HG02798 (cell line): Measurements from ENCODE around the gene FAT1.
"Not testable (repeated sequence)": the region's sequence is repeated elsewhere in the genome, so short reads cannot be mapped to it uniquely, and the experiment has no call there.

Source experiments
- ATAC-seq: cut with Tn5 transposase; IDR thresholded peaks from one replicate; pipeline ENCODE4 v1.9.1; 2021; ENCODE audit warnings: mild to moderate bottlenecking; ENCODE audit not compliant: unreplicated experiment, poor library complexity

FAT1 gene, protein sequence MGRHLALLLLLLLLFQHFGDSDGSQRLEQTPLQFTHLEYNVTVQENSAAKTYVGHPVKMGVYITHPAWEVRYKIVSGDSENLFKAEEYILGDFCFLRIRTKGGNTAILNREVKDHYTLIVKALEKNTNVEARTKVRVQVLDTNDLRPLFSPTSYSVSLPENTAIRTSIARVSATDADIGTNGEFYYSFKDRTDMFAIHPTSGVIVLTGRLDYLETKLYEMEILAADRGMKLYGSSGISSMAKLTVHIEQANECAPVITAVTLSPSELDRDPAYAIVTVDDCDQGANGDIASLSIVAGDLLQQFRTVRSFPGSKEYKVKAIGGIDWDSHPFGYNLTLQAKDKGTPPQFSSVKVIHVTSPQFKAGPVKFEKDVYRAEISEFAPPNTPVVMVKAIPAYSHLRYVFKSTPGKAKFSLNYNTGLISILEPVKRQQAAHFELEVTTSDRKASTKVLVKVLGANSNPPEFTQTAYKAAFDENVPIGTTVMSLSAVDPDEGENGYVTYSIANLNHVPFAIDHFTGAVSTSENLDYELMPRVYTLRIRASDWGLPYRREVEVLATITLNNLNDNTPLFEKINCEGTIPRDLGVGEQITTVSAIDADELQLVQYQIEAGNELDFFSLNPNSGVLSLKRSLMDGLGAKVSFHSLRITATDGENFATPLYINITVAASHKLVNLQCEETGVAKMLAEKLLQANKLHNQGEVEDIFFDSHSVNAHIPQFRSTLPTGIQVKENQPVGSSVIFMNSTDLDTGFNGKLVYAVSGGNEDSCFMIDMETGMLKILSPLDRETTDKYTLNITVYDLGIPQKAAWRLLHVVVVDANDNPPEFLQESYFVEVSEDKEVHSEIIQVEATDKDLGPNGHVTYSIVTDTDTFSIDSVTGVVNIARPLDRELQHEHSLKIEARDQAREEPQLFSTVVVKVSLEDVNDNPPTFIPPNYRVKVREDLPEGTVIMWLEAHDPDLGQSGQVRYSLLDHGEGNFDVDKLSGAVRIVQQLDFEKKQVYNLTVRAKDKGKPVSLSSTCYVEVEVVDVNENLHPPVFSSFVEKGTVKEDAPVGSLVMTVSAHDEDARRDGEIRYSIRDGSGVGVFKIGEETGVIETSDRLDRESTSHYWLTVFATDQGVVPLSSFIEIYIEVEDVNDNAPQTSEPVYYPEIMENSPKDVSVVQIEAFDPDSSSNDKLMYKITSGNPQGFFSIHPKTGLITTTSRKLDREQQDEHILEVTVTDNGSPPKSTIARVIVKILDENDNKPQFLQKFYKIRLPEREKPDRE (N-terminal part only)

GRCh38 chr4:186723292-186724057 is at the start of gene FAT1:
TSS of gene FAT1 (minus strand) at chr4:186723856. CDS start at chr4:186709827, 14,029 bp downstream.
- ATAC-seq = no peak

GRCh38 chr4:186772936-186773487 is 49.4 kb upstream of the FAT1 start:
- ATAC-seq = no peak

GRCh38 chr4:186771624-186772023 is 48.0 kb upstream of the FAT1 start:
- ATAC-seq = no peak

DNA sequence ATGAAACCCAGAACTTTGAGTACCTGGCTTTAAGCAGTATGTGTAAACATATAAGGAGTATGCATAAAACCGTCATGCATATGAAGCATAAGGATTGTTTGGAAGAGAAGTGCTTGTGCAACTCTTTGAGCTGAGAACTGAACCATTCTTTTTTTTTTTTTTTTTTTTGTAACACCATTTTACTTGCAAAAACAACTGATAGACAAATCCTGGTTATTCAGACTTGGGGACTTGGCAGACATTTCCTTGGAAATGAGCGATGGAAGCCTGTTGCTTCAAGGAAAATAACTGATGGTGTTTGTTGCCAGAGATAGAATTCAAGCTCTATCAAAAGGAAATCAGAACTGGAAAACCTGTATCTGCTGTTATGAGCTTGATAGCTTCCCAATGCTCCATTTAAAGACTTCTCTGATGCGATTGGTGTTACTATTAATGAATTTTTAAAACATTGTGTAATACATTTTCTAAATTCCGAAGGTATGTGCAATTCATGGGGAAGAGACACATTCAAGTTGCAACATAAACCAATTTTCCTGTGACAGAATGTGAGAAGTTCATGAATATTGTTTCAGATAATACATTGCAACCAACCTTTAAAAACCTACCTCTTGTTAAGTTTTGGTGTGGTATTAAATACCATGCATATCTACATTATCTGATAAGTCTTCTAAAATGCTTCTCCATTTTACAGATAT is 47.0 kb upstream of the FAT1 start:
- ATAC-seq = no peak

- ATAC-seq = no peak
Observed at GRCh38 chr4:186767794-186768193, 44.1 kb upstream of the FAT1 start.

- no peak for ATAC-seq
Observed at GRCh38 chr4:186765673-186766546, 42.3 kb upstream of the FAT1 start.

GRCh38 chr4:186765138-186765537 is 41.5 kb upstream of the FAT1 start:
- no peak for ATAC-seq

DNA sequence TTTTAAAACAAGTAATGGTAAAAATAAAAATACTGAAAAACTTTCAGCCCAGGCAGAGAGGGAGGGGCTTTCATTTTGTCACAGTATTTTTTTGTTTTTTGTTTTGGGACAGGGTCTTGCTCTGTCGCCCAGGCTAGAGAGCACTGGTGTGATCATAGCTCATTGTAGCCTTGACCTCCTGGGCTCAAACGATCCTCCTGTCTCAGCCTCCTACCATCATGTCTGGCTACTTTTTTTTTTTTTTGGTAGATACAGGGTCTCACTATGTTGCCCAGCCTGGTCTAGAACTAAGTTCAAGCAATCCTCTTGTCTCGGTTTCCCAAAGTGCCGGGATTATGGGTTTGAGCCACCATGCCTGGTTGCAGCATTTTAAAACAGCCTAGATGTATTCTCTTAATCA is 40.8 kb upstream of the FAT1 start:
- ATAC-seq = no peak

DNA sequence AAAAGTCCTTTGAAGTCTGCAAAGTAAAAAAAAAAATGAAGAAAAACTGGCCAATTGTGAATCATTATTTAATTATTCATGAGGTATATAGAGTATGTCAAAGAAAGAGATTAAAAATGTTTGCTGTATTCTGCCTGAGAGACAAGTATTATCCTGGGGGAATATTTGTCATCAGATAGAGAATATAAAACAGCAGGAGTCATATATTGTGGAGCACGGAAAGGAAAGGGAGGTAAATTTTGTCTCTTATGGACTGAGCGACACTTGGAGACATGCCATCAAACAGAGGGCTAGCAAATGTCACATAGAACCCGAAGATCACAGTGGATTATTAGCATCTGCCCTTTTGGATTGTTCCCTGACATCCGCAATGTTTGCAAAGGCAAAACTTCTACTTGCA is 39.2 kb upstream of the FAT1 start:
- no peak for ATAC-seq

DNA sequence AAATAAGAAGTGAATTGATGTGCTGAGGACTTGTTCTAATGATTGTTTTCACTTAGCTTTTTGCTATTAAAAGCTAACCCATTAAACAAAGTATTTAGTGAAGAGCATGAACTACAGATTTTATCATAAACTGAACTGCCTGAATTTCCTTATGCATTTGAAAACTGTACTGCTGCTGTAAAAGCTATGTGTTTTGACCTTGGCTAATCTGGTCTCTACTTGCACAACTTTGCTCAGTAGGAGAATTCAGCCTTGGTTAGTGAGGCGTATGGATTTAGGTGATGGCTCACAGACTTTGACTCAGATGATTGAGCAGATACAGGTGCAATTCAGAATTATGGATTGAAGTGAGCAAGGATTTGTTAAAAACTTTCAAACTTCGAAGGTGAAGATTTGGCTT is 38.7 kb upstream of the FAT1 start:
- ATAC-seq = no peak

GRCh38 chr4:186761956-186762355 is 38.3 kb upstream of the FAT1 start:
- ATAC-seq = not testable (repeated sequence)

- ATAC-seq = no peak
Observed at GRCh38 chr4:186761393-186761792, 37.7 kb upstream of the FAT1 start.

DNA sequence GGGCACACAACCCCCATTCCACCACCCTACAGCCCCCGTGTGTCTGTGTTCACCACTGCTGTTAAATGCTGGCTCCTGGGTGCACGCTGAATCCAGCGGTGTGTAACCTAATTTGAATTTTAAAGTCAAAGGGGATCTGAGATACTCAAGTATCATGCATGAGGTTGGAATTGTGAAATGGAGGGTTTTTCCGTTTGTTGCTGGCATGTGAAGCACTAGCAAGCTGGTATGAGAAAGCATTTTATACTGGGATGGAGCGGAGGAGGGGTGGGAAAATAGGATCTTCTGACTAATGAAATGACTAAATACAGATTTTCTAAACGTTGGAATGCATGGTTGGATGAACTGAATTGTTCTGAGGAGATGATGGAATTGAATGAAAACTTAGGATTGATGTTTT is 36.9 kb upstream of the FAT1 start:
- no peak for ATAC-seq

GRCh38 chr4:186759990-186760389 is 36.3 kb upstream of the FAT1 start:
- no peak for ATAC-seq

- no peak for ATAC-seq
Observed at GRCh38 chr4:186758929-186759682, 35.5 kb upstream of the FAT1 start.

DNA sequence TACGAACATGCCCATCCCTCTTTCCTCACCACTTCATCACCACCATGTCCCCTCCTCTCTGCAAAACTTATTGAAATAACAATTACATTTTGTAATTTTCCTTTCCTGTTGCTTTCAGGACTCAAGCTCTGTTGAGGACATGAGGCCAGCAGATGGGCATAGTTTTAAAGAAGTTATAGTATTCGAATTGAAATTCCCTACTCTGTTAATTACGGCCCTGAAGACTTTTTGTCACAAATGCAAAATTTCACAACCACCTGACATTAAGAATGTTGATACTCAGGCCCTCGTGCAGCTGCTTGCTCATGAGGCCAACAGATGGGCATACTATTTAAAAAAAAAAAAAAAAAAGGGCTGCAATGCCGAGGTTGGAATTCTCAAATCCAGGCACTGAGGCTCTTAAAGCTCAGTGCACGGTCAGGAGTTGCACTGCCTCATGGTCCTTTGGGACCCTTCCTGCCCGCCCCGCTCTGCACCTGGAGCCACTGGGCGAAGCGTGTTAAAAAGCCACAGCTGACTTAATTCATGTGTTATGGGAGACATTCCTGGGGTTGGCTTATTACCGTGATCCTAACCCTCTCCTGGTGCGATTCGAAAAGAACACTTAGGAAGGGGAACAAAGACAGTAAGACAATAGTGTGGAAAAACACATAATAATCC is 34.2 kb upstream of the FAT1 start:
- ATAC-seq = no peak

- not testable (repeated sequence) for ATAC-seq
Observed at GRCh38 chr4:186756550-186756949, 32.9 kb upstream of the FAT1 start.
